Right lobe of liver (tissue), 6 donors: ENCODE results near the gene TMEM247. TPM values are rescaled to one million over a fixed set of nuclear protein-coding genes. Genes with fewer than 3 reads are reported as not detected.

Experiments
- ATAC-seq, 4 donors: fragments of 200-7000 bp; cut with Tn5 transposase; one replicate each; pipeline ENCODE4 v1.9.1; 2020; ENCODE audit warnings: mild to moderate bottlenecking in 4 of 4, moderate library complexity in 4 of 4
- DNase-seq, 3 donors: peaks; one replicate each; pipeline ENCODE4 v3.0.0-alpha.2; 2020
- H3K27ac ChIP-seq, 3 donors: fragments of 200-600 bp; one replicate each; pipeline ENCODE4 v1.8.0; 2022
- H3K27me3 ChIP-seq, 2 donors: fragments of 200-600 bp; one replicate each; pipeline ENCODE4 v1.8.0; 2022
- H3K36me3 ChIP-seq, 4 donors: fragments of 200-600 bp; sonication (generic) in 1 of 4; one replicate each; pipeline versions ENCODE4 v1.5.1 to v1.8.0; 2017 to 2022; ENCODE audit warnings: control low read depth in 1 of 4
- H3K4me1 ChIP-seq, 4 donors: fragments of 200-600 bp; sonication (generic) in 1 of 4; one replicate each; pipeline versions ENCODE4 v1.5.1 to v1.8.0; 2017 to 2022; ENCODE audit warnings: control low read depth in 1 of 4
- H3K4me3 ChIP-seq, 3 donors: fragments of 200-600 bp; one replicate each; pipeline ENCODE4 v1.8.0; 2022
- H3K9me3 ChIP-seq, 4 donors: fragments of 200-600 bp; sonication (generic) in 1 of 4; one replicate each; pipeline versions ENCODE4 v1.5.1 to v1.8.0; 2017 to 2022; ENCODE audit warnings: control low read depth in 1 of 4
- CTCF ChIP-seq, 4 donors: fragments of 200-600 bp in 3 of 4; fragments of 450-650 bp in 1 of 4; IDR thresholded peaks; one replicate each; pipeline versions ENCODE4 v1.5.1 to v1.8.0; 2016 to 2022; ENCODE audit warnings: antibody characterized with exemption in 4 of 4, mild to moderate bottlenecking in 2 of 4
- POLR2A ChIP-seq: fragments of 450-650 bp; IDR thresholded peaks from one replicate; pipeline ENCODE4 v1.6.1; 2017; ENCODE audit warnings: antibody characterized with exemption, mild to moderate bottlenecking
- WGBS: methylation state at CpG from one replicate; pipeline ENCODE4 v1.1.6; 2018; ENCODE audit warnings: low coverage, low lambda C conversion rate; ENCODE audit not compliant: insufficient coverage; ENCODE audit errors: missing lambda C conversion rate; 5-methylcytosine and 5-hydroxymethylcytosine counted together
- intact Hi-C, 2 donors: fragments of 100-400 bp; cut with DNase I; formaldehyde crosslinking; loops; one replicate each; pipeline versions ENCODE4 v1.11.2 to v1.14.1; 2022
- total RNA-seq, 6 experiments: library from RNA; depleted of rRNA in 2 of 6; stranded (reverse); fragments of >200 nt in 2 of 6; fragmentation: NEBNext Ultra II Directional in 3 of 6; extraction: Animal tissue kit (Norgen Biotek cat#: 25700) in 3 of 6; gene quantifications; one replicate each; pipeline versions ENCODE4 v1.1.0 to v1.2.4, GENCODE V29; 2016 to 2023
- donor health status: DM: no; HTN: yes; CAD: no.
- donor health status: DM: no; HTN: no; CAD: no.
- donor health status: DM: no; HTN: no; CAD: no.
- donor health status: DM: no; HTN: yes; CAD: no.
- donor health status: DM: no; HTN: yes; CAD: no.

Gene TMEM247
- total RNA-seq, 6 experiments from 2014 or later = not detected

- Histone ChIP-seq H3K27ac (no peak overlapping the region), H3K4me3 (no peak overlapping the region), H3K9me3 (no peaks in the 10 kb centered on the region), H3K4me1 (no peaks in the 10 kb centered on the region), H3K36me3 (no peaks in the 10 kb centered on the region), H3K27me3 (no peaks in the 10 kb centered on the region)
- no peak for DNase-seq
- intact Hi-C loops = no loop called here
- TF ChIP-seq POLR2A = no peak
- TF ChIP-seq CTCF (IDR thresholded peaks at IDR 0.05) = no peak
- no peak for ATAC-seq
- WGBS = 90% methylated on average over 2 of the region's 3 CpGs
Observed at GRCh38 chr2:46508759-46509158, 29.4 kb downstream of the TMEM247 start.

GRCh38 chr2:46509804-46510203, 30.4 kb downstream of the TMEM247 start:
- ATAC-seq = no peak
- no peaks in the 10 kb centered on the region for H3K4me1 ChIP-seq

GRCh38 chr2:46510598-46511177, 31.3 kb downstream of the TMEM247 start:
- Histone ChIP-seq H3K27ac (no peak overlapping the region), H3K9me3 (peaks cover 0 to 6% (median 0%) of the 10 kb centered on the region in 4 donors), H3K4me1 (no peaks in the 10 kb centered on the region), H3K4me3 (no peak overlapping the region), H3K27me3 (no peaks in the 10 kb centered on the region), H3K36me3 (no peaks in the 10 kb centered on the region)
- 85% methylated on average over 2 of the region's 5 CpGs for WGBS
- ATAC-seq (no peak), DNase-seq (no peak)
- intact Hi-C loops = no loop called here
- TF ChIP-seq POLR2A (no peak), CTCF (IDR thresholded peaks at IDR 0.05) (no peak)

More at GRCh38 chr2:46509804-46510203, 30.4 kb downstream of the TMEM247 start:
- Histone ChIP-seq H3K4me3 (no peak overlapping the region), H3K27ac (no peak overlapping the region), H3K27me3 (no peaks in the 10 kb centered on the region), H3K36me3 (no peaks in the 10 kb centered on the region), H3K9me3 (peaks cover 0 to 1% (median 0%) of the 10 kb centered on the region in 4 donors)
- TF ChIP-seq POLR2A (no peak), CTCF (IDR thresholded peaks at IDR 0.05) (no peak)
- WGBS = 89% methylated on average over 3 of the region's 3 CpGs
- intact Hi-C loops = no loop called here
- no peak for DNase-seq

- Histone ChIP-seq H3K27me3 (no peaks in the 10 kb centered on the region), H3K36me3 (no peaks in the 10 kb centered on the region), H3K4me3 (no peak overlapping the region), H3K27ac (no peak overlapping the region), H3K9me3 (peaks cover 0 to 12% (median 3%) of the 10 kb centered on the region in 4 donors), H3K4me1 (no peaks in the 10 kb centered on the region)
- DNase-seq = no peak
- TF ChIP-seq CTCF (IDR thresholded peaks at IDR 0.05) = no peak
- TF ChIP-seq POLR2A = no peak
- no peak for ATAC-seq
- 62% methylated on average over 3 of the region's 10 CpGs for WGBS
- intact Hi-C loops = no loop called here
Observed at GRCh38 chr2:46512185-46512584, 32.8 kb downstream of the TMEM247 start.
